Lower leg skin (tissue), 4 donors: ENCODE results near the gene CDK16. TPM values are rescaled to one million over a fixed set of nuclear protein-coding genes. Genes with fewer than 3 reads are reported as not detected.

Source experiments
- DNase-seq, 2 donors: peaks; one replicate each; pipeline ENCODE4 v3.0.0-alpha.2; 2019; ENCODE audit warnings: low spot score in 2 of 2
- H3K4me3 ChIP-seq: fragments of 200-600 bp; sonication (generic); 2 replicates; pipeline ENCODE4 v1.5.1; 2017; ENCODE audit warnings: mild to moderate bottlenecking, low read depth; ENCODE audit not compliant: poor library complexity, severe bottlenecking
- CTCF ChIP-seq, 3 donors: fragments of 450-650 bp; IDR thresholded peaks; one replicate each; pipeline ENCODE4 v1.5.1; 2016; ENCODE audit warnings: antibody characterized with exemption in 3 of 3, mild to moderate bottlenecking in 3 of 3, moderate library complexity in 2 of 3
- POLR2A ChIP-seq, 2 donors: fragments of 450-650 bp; IDR thresholded peaks; one replicate each; pipeline ENCODE4 v1.6.1; 2016 to 2017; ENCODE audit warnings: antibody characterized with exemption in 2 of 2, mild to moderate bottlenecking in 1 of 2, moderate library complexity in 1 of 2
- WGBS, 2 donors: methylation state at CpG; one replicate each; pipeline ENCODE4 v1.1.5; 2018; 5-methylcytosine and 5-hydroxymethylcytosine counted together
- intact Hi-C: fragments of 100-400 bp; cut with DNase I; formaldehyde crosslinking; loops from one replicate; pipeline ENCODE4 v1.15.0; 2023; ENCODE audit warnings: low total_unique reads
- total RNA-seq, 4 donors: library from RNA; depleted of rRNA; stranded (reverse); fragments of >200 nt; gene quantifications; one replicate each; pipeline ENCODE4 v1.1.0, GENCODE V29; 2016

The CDK16 gene
- total RNA-seq, 4 donors from 2014 or later = 57.7 to 98.0 (median 73.5) TPM

GRCh38 chrX:47239898-47240545 is 21.5 kb downstream of the CDK16 start:
- no peak overlapping the region for H3K4me3 ChIP-seq
- 94 to 95% methylated on average over 4 to 12 of the region's 12 CpGs for WGBS, 2 donors
- intact Hi-C loops = no loop called here
- DNase-seq = peak in 1 of 2 donors; percentile 69
- TF ChIP-seq CTCF (IDR thresholded peaks at IDR 0.05) (no peak), POLR2A (IDR thresholded peaks at IDR 0.05) (no peak)

DNA sequence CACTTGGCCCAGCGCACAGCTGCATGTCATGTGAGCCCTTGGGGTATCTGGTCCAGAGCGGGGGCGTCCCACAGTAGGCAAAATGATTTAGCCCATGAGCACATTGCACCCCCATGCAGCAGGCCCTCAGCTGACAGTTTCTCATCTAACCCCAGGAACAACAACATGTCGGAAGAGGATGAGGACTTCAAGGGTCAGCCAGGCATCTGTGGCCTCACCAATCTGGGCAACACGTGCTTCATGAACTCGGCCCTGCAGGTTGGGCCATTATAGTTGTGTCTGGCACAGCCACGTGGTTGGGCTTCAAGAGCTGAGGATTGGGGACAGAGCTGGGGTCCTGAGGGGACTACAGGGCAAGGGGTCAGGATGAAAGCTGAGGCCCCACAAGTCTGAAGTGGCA is 22.1 kb downstream of the CDK16 start:
- TF ChIP-seq POLR2A (IDR thresholded peaks at IDR 0.05) = no peak
- TF ChIP-seq CTCF (IDR thresholded peaks at IDR 0.05) = no peak
- 85 to 95% methylated on average over 3 to 7 of the region's 7 CpGs for WGBS, 2 donors
- DNase-seq = peak in 1 of 2 donors; percentile 73
- no peak overlapping the region for H3K4me3 ChIP-seq
- intact Hi-C loops = no loop called here

- DNase-seq = peak in 1 of 2 donors; percentile 72
- intact Hi-C loops = no loop called here
- TF ChIP-seq CTCF (IDR thresholded peaks at IDR 0.05) (no peak), POLR2A (IDR thresholded peaks at IDR 0.05) (no peak)
- 94 to 97% methylated on average over 18 of the region's 18 CpGs for WGBS, 2 donors
- no peak overlapping the region for H3K4me3 ChIP-seq
These were observed 22.9 kb downstream of the CDK16 start for GRCh38 chrX:47241201-47242011.

GRCh38 chrX:47242321-47242720 is 23.8 kb downstream of the CDK16 start:
- 89 to 92% methylated on average over 10 of the region's 10 CpGs for WGBS, 2 donors
- no peak for TF ChIP-seq POLR2A (IDR thresholded peaks at IDR 0.05)
- no peak overlapping the region for H3K4me3 ChIP-seq
- DNase-seq = peak in 1 of 2 donors; percentile 67
- intact Hi-C loops = no loop called here

- 91 to 94% methylated on average over 5 to 14 of the region's 14 CpGs for WGBS, 2 donors
- TF ChIP-seq CTCF (IDR thresholded peaks at IDR 0.05) (no peak), POLR2A (IDR thresholded peaks at IDR 0.05) (no peak)
- DNase-seq = peak in 1 of 2 donors; percentile 66
- intact Hi-C loops = no loop called here
- no peak overlapping the region for H3K4me3 ChIP-seq
These were observed 24.9 kb downstream of the CDK16 start for GRCh38 chrX:47243351-47243750.

DNA sequence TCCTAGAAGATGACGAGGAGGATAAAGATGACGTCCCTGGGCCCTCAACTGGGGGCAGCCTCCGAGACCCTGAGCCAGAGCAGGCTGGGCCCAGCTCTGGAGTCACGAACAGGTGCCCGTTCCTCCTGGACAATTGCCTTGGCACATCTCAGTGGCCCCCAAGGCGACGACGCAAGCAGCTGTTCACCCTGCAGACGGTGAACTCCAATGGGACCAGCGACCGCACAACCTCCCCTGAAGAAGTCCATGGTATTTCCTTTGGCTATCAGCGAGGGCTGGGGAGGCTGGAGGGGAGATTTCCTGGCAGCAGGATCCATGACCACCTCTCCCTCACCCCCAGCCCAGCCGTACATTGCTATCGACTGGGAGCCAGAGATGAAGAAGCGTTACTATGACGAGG is 26.2 kb downstream of the CDK16 start:
- H3K4me3 ChIP-seq = no peak overlapping the region
- intact Hi-C loops = no loop called here
- TF ChIP-seq CTCF (IDR thresholded peaks at IDR 0.05) (no peak), POLR2A (IDR thresholded peaks at IDR 0.05) (no peak)
- peak in 1 of 2 donors; percentile 68 for DNase-seq
- WGBS, 2 donors = 85 to 91% methylated on average over 4 to 15 of the region's 16 CpGs
